ENCODE data around the gene NFIL3. TPM values are rescaled to one million over a fixed set of nuclear protein-coding genes. Genes with fewer than 3 reads are reported as not detected.
"Not testable (repeated sequence)": the region's sequence is repeated elsewhere in the genome, so short reads cannot be mapped to it uniquely, and the experiment has no call there.

NFIL3 gene
- polyA plus RNA-seq, 5 donors = 39.4 to 48.8 (median 45.2) TPM

GRCh38 chr9:91398926-91399325 lies 24.7 kb downstream of the NFIL3 start:
- no peak for DNase-seq

GRCh38 chr9:91395553-91396471 lies 27.8 kb downstream of the NFIL3 start:
- no peak for DNase-seq

GRCh38 chr9:91395106-91395552 lies 28.5 kb downstream of the NFIL3 start:
- DNase-seq = peak in 1 of 2 donors; percentile 24

GRCh38 chr9:91393826-91394225 lies 29.8 kb downstream of the NFIL3 start:
- no peak for DNase-seq

GRCh38 chr9:91392435-91392834 lies 31.2 kb downstream of the NFIL3 start:
- no peak for DNase-seq

- no peak for DNase-seq
Observed at GRCh38 chr9:91391818-91392217, 31.8 kb downstream of the NFIL3 start.

- no peak for DNase-seq
Observed at GRCh38 chr9:91391412-91391811, 32.2 kb downstream of the NFIL3 start.

- not testable (repeated sequence) for DNase-seq
Observed at GRCh38 chr9:91389686-91390085, 33.9 kb downstream of the NFIL3 start.

GRCh38 chr9:91386765-91387164 lies 36.9 kb downstream of the NFIL3 start:
- no peak for DNase-seq

GRCh38 chr9:91384954-91385353 lies 38.7 kb downstream of the NFIL3 start:
- DNase-seq = no peak

GRCh38 chr9:91383577-91383976 lies 40.1 kb downstream of the NFIL3 start:
- DNase-seq = no peak

GRCh38 chr9:91382298-91382697 lies 41.3 kb downstream of the NFIL3 start:
- no peak for DNase-seq

GRCh38 chr9:91379426-91379825 lies 44.2 kb downstream of the NFIL3 start:
- no peak for DNase-seq

- DNase-seq = peak; percentile 32 to 44
Observed at GRCh38 chr9:91378695-91379127, 44.9 kb downstream of the NFIL3 start.

GRCh38 chr9:91378054-91378453 lies 45.6 kb downstream of the NFIL3 start:
- not testable (repeated sequence) for DNase-seq

- DNase-seq = no peak
Observed at GRCh38 chr9:91376239-91376638, 47.4 kb downstream of the NFIL3 start.

GRCh38 chr9:91374939-91375338 lies 48.7 kb downstream of the NFIL3 start:
- no peak for DNase-seq

GRCh38 chr9:91371894-91372293 lies 51.7 kb downstream of the NFIL3 start:
- DNase-seq = no peak

- not testable (repeated sequence) for DNase-seq
Observed at GRCh38 chr9:91370006-91370405, 53.6 kb downstream of the NFIL3 start.

GRCh38 chr9:91364702-91365101 lies 58.9 kb downstream of the NFIL3 start:
- no peak for DNase-seq

GRCh38 chr9:91364005-91364404 lies 59.6 kb downstream of the NFIL3 start:
- no peak for DNase-seq

GRCh38 chr9:91362051-91362611 lies 61.5 kb downstream of the NFIL3 start:
- no peak for DNase-seq

Data from right lung (tissue), 5 donors.